Natural killer cell (primary cell): ENCODE data around the gene MAP3K9. TPM values are rescaled to one million over a fixed set of nuclear protein-coding genes. Genes with fewer than 3 reads are reported as not detected.

ENCODE experiments used
- ATAC-seq, 3 donors: fragments of 150-1000 bp in 2 of 3; fragments of 200-7000 bp in 1 of 3; cut with Tn5 transposase; 1 replicate in 1 of 3; 2 replicates in 2 of 3; pipeline ENCODE4 v1.10.0; 2021; ENCODE audit warnings: mild to moderate bottlenecking in 2 of 3, moderate library complexity in 2 of 3
- DNase-seq, 2 donors: peaks; one replicate each; pipeline versions ENCODE4 v3.0.0 to v3.0.0-alpha.2; 2013 to 2021; ENCODE audit warnings: mixed read lengths in 1 of 2
- H3K27ac ChIP-seq: one replicate; pipeline ENCODE4 v1.5.1; 2013; ENCODE audit warnings: mild to moderate bottlenecking, low read length
- H3K27me3 ChIP-seq: one replicate; pipeline ENCODE4 v1.6.1; 2013; ENCODE audit warnings: low read length; ENCODE audit not compliant: control insufficient read depth, insufficient read depth
- H3K36me3 ChIP-seq: one replicate; pipeline ENCODE4 v1.6.1; 2013; ENCODE audit warnings: low read length; ENCODE audit not compliant: control insufficient read depth, insufficient read depth
- H3K4me1 ChIP-seq: one replicate; pipeline ENCODE4 v1.6.1; 2013; ENCODE audit warnings: low read length; ENCODE audit not compliant: control insufficient read depth, insufficient read depth
- H3K4me3 ChIP-seq: one replicate; pipeline ENCODE4 v1.5.1; 2013; ENCODE audit warnings: low read length
- H3K9me3 ChIP-seq: one replicate; pipeline ENCODE4 v1.6.1; 2013; ENCODE audit warnings: low read length; ENCODE audit not compliant: control insufficient read depth, insufficient read depth
- H3K27ac Mint-ChIP-seq, 2 donors: one replicate each; pipeline ENCODE4 v1.8.0; 2022; ENCODE audit warnings: mild to moderate bottlenecking in 2 of 2, mixed read lengths in 2 of 2, moderate library complexity in 1 of 2
- H3K27me3 Mint-ChIP-seq, 2 donors: one replicate each; pipeline ENCODE4 v1.8.0; 2022; ENCODE audit warnings: low read depth in 2 of 2, mixed read lengths in 2 of 2
- H3K36me3 Mint-ChIP-seq: one replicate; pipeline ENCODE4 v1.8.0; 2022; ENCODE audit warnings: mixed read lengths
- H3K4me1 Mint-ChIP-seq, 2 donors: one replicate each; pipeline ENCODE4 v1.8.0; 2022; ENCODE audit warnings: mixed read lengths in 2 of 2
- H3K4me3 Mint-ChIP-seq: one replicate; pipeline ENCODE4 v1.8.0; 2022; ENCODE audit warnings: mild to moderate bottlenecking, moderate library complexity, mixed read lengths
- H3K9me3 Mint-ChIP-seq, 2 donors: one replicate each; pipeline ENCODE4 v1.8.0; 2022; ENCODE audit warnings: mixed read lengths in 2 of 2
- WGBS: methylation state at CpG from one replicate; pipeline ENCODE4 v1.1.7; 2013; ENCODE audit warnings: missing lambda C conversion rate; ENCODE audit not compliant: insufficient coverage; 5-methylcytosine and 5-hydroxymethylcytosine counted together
- intact Hi-C: fragments of 100-400 bp; cut with micrococcal nuclease; formaldehyde crosslinking; loops from one replicate; pipeline ENCODE4 v1.14.2; 2022
- total RNA-seq, 4 donors: library from RNA; stranded (reverse); fragments of 120-200 nt in 1 of 4; gene quantifications; one replicate each; pipeline versions ENCODE4 v1.2.3 to v1.2.4, GENCODE V29; 2013 to 2022
- TF ChIP-seq, protein P1 (sequence below): fragments of 200-600 bp; IDR thresholded peaks from one replicate; pipeline ENCODE4 v1.8.0; 2022; ENCODE audit warnings: antibody characterized with exemption

Gene MAP3K9
- total RNA-seq, 3 donors from 2014 or later (not counting 1 experiment from before 2014, with no cell fraction given): 3.6 to 7.9 (median 3.8) TPM

DNA sequence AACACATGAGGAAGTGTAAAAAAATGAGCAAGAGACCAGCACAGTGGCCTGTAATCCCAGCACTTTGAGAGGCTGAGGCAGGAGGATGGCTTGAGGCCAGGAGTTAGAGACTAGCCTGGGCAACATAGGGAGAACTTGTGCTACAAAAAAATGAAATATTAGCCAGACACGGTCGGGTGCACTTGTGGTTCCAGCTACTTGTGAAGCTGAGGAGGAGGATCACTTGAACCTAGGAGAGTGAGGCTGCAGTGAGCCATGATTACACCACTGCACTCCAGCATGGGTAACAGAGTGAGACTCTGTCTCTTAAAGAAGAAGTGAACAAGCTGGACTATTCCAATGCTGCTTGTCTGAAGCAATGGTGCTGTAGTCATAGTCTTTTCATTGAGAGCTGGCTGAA is 36.3 kb upstream of the MAP3K9 start:
- Histone ChIP-seq H3K27ac (no peak overlapping the region), H3K9me3 (no peaks in the 10 kb centered on the region), H3K27me3 (no peaks in the 10 kb centered on the region), H3K4me1 (no peaks in the 10 kb centered on the region), H3K36me3 (no peaks in the 10 kb centered on the region), H3K4me3 (no peak overlapping the region)
- TF ChIP-seq, protein P1, sequence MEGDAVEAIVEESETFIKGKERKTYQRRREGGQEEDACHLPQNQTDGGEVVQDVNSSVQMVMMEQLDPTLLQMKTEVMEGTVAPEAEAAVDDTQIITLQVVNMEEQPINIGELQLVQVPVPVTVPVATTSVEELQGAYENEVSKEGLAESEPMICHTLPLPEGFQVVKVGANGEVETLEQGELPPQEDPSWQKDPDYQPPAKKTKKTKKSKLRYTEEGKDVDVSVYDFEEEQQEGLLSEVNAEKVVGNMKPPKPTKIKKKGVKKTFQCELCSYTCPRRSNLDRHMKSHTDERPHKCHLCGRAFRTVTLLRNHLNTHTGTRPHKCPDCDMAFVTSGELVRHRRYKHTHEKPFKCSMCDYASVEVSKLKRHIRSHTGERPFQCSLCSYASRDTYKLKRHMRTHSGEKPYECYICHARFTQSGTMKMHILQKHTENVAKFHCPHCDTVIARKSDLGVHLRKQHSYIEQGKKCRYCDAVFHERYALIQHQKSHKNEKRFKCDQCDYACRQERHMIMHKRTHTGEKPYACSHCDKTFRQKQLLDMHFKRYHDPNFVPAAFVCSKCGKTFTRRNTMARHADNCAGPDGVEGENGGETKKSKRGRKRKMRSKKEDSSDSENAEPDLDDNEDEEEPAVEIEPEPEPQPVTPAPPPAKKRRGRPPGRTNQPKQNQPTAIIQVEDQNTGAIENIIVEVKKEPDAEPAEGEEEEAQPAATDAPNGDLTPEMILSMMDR: no peak
- WGBS: 80% methylated on average over 2 of the region's 2 CpGs
- H3K4me3 Mint-ChIP-seq: no peak overlapping the region
- H3K9me3 Mint-ChIP-seq: no peaks in the 10 kb centered on the region
- H3K4me1 Mint-ChIP-seq: no peaks in the 10 kb centered on the region
- no peak overlapping the region for H3K27ac Mint-ChIP-seq
- no peak for DNase-seq
- no peak for ATAC-seq
- H3K27me3 Mint-ChIP-seq: peaks cover 10 to 17% of the 10 kb centered on the region in 2 donors
- intact Hi-C loops: no loop called here
- no peaks in the 10 kb centered on the region for H3K36me3 Mint-ChIP-seq

DNA sequence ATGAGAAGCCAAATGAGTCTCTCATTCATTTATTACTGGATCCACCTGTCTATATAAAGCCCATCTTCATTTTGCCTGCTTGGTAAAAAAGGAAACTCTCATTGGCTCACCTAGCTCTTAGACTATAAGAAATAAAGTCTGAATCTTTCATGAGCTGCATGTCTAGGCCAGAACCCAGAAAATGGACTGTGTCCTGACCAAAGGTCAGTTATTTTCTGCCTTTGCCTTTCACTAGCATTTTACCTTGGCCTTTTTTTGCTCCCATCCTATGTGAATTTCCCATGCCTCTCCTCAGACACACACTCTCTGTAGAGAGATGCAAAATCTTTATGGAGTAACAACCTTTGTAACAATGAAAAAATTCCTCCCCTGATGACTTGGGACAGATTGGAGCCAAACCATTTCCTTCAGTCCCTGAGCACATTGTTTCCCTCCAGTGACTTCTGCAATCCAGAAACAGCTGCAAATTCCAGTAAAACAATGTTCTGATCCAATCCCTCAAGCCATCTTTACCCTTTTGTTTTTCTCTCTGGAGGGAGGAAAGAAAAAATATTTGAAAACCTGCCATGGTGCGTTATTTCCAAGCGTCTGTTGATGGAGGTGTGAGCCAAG is 33.6 kb upstream of the MAP3K9 start:
- H3K27ac ChIP-seq: no peak overlapping the region
- no peak for ATAC-seq
- intact Hi-C loops: no loop called here
- no peaks in the 10 kb centered on the region for H3K4me1 ChIP-seq
- no peaks in the 10 kb centered on the region for H3K36me3 ChIP-seq
- H3K4me1 Mint-ChIP-seq: no peaks in the 10 kb centered on the region
- no peaks in the 10 kb centered on the region for H3K9me3 Mint-ChIP-seq
- 90% methylated on average over 2 of the region's 2 CpGs for WGBS
- TF ChIP-seq, protein P1: no peak
- no peak for DNase-seq
- H3K27me3 ChIP-seq: no peaks in the 10 kb centered on the region
- H3K27ac Mint-ChIP-seq: no peak overlapping the region
- H3K9me3 ChIP-seq: no peaks in the 10 kb centered on the region
- no peak overlapping the region for H3K4me3 Mint-ChIP-seq
- no peak overlapping the region for H3K4me3 ChIP-seq
- H3K36me3 Mint-ChIP-seq: no peaks in the 10 kb centered on the region
- H3K27me3 Mint-ChIP-seq: peaks cover 10 to 17% of the 10 kb centered on the region in 2 donors

DNA sequence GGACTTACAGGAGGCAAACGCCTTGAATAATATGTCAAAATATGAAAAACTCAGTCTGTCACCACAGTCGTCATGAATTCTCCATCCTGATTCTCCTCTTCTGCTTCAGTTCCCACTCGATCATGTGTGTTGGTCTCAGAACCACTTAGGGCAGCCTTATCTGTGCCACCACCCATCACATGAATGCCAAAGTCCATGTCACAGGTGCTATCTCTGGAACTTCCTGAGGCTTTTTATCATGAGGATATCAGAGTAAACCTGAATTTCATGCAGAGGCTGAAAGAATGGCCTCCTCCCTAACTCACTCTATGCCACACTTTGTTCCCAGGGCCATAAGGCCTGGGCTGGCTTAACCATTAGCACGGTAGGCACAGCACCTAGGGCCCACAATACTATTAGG is 28.8 kb upstream of the MAP3K9 start:
- Histone ChIP-seq H3K9me3 (no peaks in the 10 kb centered on the region), H3K4me3 (no peak overlapping the region), H3K27ac (no peak overlapping the region), H3K36me3 (no peaks in the 10 kb centered on the region), H3K27me3 (no peaks in the 10 kb centered on the region), H3K4me1 (no peaks in the 10 kb centered on the region)
- no peaks in the 10 kb centered on the region for H3K36me3 Mint-ChIP-seq
- intact Hi-C loops: no loop called here
- H3K4me1 Mint-ChIP-seq: no peaks in the 10 kb centered on the region
- no peak for DNase-seq
- H3K27me3 Mint-ChIP-seq: peaks cover 2% of the 10 kb centered on the region in 2 donors
- no peak overlapping the region for H3K27ac Mint-ChIP-seq
- peaks cover 0 to 2% of the 10 kb centered on the region in 2 donors for H3K9me3 Mint-ChIP-seq
- no peak overlapping the region for H3K4me3 Mint-ChIP-seq
- WGBS: 88% methylated on average over 3 of the region's 4 CpGs
- TF ChIP-seq, protein P1: no peak
- ATAC-seq: no peak

DNA sequence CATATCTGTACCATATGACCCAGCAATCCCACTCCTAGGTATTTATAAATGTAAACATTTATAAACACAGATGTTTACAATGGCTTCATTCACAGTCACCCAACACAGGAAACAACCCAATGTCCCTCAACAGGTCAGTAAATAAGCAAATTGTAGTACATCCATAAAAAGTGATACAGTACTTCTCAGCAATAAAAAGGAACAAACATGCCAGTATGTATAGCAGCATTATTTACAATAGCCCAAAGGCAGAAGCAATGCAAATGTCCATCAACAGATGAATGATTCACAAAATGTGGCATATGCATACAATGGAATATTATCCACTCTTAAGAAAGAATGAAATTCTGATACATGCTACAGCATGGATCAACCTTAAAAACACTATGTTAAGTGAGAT is 27.6 kb upstream of the MAP3K9 start:
- Mint-ChIP-seq H3K4me3 (no peak overlapping the region), H3K27ac (no peak overlapping the region), H3K4me1 (no peaks in the 10 kb centered on the region), H3K27me3 (no peaks in the 10 kb centered on the region), H3K9me3 (peaks cover 0 to 2% of the 10 kb centered on the region in 2 donors), H3K36me3 (no peaks in the 10 kb centered on the region)
- no peak overlapping the region for H3K27ac ChIP-seq
- ATAC-seq (no peak), DNase-seq (no peak)
- H3K27me3 ChIP-seq: no peaks in the 10 kb centered on the region
- TF ChIP-seq, protein P1: no peak
- no peaks in the 10 kb centered on the region for H3K9me3 ChIP-seq
- H3K36me3 ChIP-seq: no peaks in the 10 kb centered on the region
- no peaks in the 10 kb centered on the region for H3K4me1 ChIP-seq
- intact Hi-C loops: no loop called here
- H3K4me3 ChIP-seq: no peak overlapping the region
